CD4-positive, alpha-beta T cell (primary cell): ENCODE data around the gene WDR90. TPM values are rescaled to one million over a fixed set of nuclear protein-coding genes. Genes with fewer than 3 reads are reported as not detected.
A peak's percentile ranks its signal among the peaks of the same experiment; 100 is the strongest.

ENCODE experiments used
- ATAC-seq: fragments of 200-7000 bp; cut with Tn5 transposase; one replicate; pipeline ENCODE4 v1.10.0; 2022; ENCODE audit warnings: mild to moderate bottlenecking; ENCODE audit not compliant: poor library complexity
- CTCF ChIA-PET: fragments of 350-600 bp; sonication (Branson Sonifier 250); formaldehyde crosslinking; loops from one replicate; lab custom pipeline; 2021; ENCODE audit warnings: antibody characterized with exemption, inconsistent platforms; lab: Charles Lee
- POLR2A ChIA-PET: fragments of 350-600 bp; sonication (Branson Sonifier 250); formaldehyde crosslinking; loops from one replicate; lab custom pipeline; 2021; ENCODE audit warnings: antibody characterized with exemption, inconsistent platforms; lab: Charles Lee
- DNase-seq, 14 experiments: peaks; one replicate each; pipeline ENCODE4 v3.0.0-alpha.2; 2013 to 2020; ENCODE audit warnings: mixed read lengths in 2 of 14
- H3K27ac ChIP-seq, 2 donors: one replicate each; pipeline versions ENCODE4 v1.5.1 to v1.7.0; 2013; ENCODE audit warnings: low read length in 2 of 2, low read depth in 1 of 2, mild to moderate bottlenecking in 1 of 2
- H3K27me3 ChIP-seq, 2 experiments: 1 replicate in 1 of 2; 2 replicates in 1 of 2; pipeline versions ENCODE4 v1.6.1 to v1.7.0; 2013; ENCODE audit warnings: low read length in 2 of 2, control low read depth in 1 of 2, mild to moderate bottlenecking in 1 of 2, moderate library complexity in 1 of 2; ENCODE audit not compliant: insufficient read depth in 2 of 2, control insufficient read depth in 1 of 2
- H3K36me3 ChIP-seq: one replicate; pipeline ENCODE4 v1.6.1; 2013; ENCODE audit warnings: low read length, control low read depth; ENCODE audit not compliant: insufficient read depth
- H3K4me1 ChIP-seq: one replicate; pipeline ENCODE4 v1.6.1; 2013; ENCODE audit warnings: low read length, control low read depth; ENCODE audit not compliant: insufficient read depth
- H3K4me3 ChIP-seq: one replicate; pipeline ENCODE4 v1.5.1; 2013; ENCODE audit warnings: mild to moderate bottlenecking, low read length, moderate library complexity
- H3K9me3 ChIP-seq, 2 experiments: 1 replicate in 1 of 2; 2 replicates in 1 of 2; pipeline versions ENCODE4 v1.6.1 to v1.7.0; 2013; ENCODE audit warnings: low read length in 2 of 2, mild to moderate bottlenecking in 2 of 2, control low read depth in 1 of 2, moderate library complexity in 1 of 2; ENCODE audit not compliant: control insufficient read depth in 1 of 2, insufficient read depth in 1 of 2
- H3K27ac Mint-ChIP-seq: one replicate; pipeline ENCODE4 v1.8.0; 2020; ENCODE audit warnings: mixed read lengths
- H3K27me3 Mint-ChIP-seq: one replicate; pipeline ENCODE4 v1.8.0; 2021; ENCODE audit warnings: mixed read lengths
- H3K36me3 Mint-ChIP-seq: one replicate; pipeline ENCODE4 v1.8.0; 2021; ENCODE audit warnings: low read depth, mixed read lengths
- H3K4me1 Mint-ChIP-seq: one replicate; pipeline ENCODE4 v1.8.0; 2021; ENCODE audit warnings: low read depth, mixed read lengths
- H3K4me3 Mint-ChIP-seq: one replicate; pipeline ENCODE4 v1.8.0; 2020; ENCODE audit warnings: mild to moderate bottlenecking, mixed read lengths
- H3K9me3 Mint-ChIP-seq: one replicate; pipeline ENCODE4 v1.8.0; 2020; ENCODE audit warnings: mixed read lengths
- intact Hi-C, 2 experiments: fragments of 100-400 bp; cut with DNase I in 1 of 2; cut with micrococcal nuclease in 1 of 2; formaldehyde crosslinking; loops; one replicate each; pipeline versions ENCODE4 v1.15.1 to v1.9.0; 2023 to 2025; cut with DNase I, micrococcal nuclease
- total RNA-seq, 174 experiments: library from RNA in 2 of 174; stranded (reverse) in 2 of 174; gene quantifications; one replicate each; pipeline ENCODE4 v1.2.3 and lab custom pipeline; 2021 to 2026
- TF ChIP-seq, protein P1 (sequence below): fragments of 200-600 bp; IDR thresholded peaks from one replicate; pipeline ENCODE4 v1.8.0; 2022; ENCODE audit warnings: antibody characterized with exemption, mild to moderate bottlenecking

The WDR90 gene
- total RNA-seq, 2 experiments from 2014 or later: 8.1 to 10.3 TPM

DNA sequence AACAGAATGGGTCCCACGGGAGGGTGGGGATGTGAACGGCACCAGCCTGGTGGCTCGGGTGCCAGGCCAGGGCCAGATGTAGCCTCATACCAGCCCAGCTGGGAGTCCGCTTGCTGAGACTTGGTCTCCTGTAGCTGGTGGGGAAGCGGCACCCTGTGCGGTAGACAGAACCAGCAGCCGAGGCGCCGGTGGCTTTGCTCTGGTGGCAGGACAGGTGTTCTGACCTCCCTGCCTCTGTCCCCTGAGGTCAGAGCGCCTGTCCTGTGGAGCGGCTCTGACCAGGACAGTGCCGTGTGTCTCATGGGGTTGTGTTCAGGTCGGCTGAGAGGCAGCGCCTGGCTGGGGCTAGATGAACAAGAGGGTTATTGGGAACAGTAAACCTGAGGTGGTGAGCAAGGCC lies 39.2 kb upstream of the WDR90 start:
- ATAC-seq (no peak), DNase-seq (no peak)
- H3K27me3 ChIP-seq: no peaks in the 10 kb centered on the region
- H3K27ac ChIP-seq: no peak overlapping the region
- no peak overlapping the region for H3K27ac Mint-ChIP-seq
- H3K27me3 Mint-ChIP-seq: no peaks in the 10 kb centered on the region
- POLR2A ChIA-PET: no interaction called here
- CTCF ChIA-PET: interaction anchor here (0.9 to 1.0 kb wide), 2 partner anchors 31 kb away, joined by 3 to 5 read pairs; no protein-coding TSS in a partner anchor
- peaks cover 0 to 6% of the 10 kb centered on the region in 2 experiments for H3K9me3 ChIP-seq
- H3K9me3 Mint-ChIP-seq: no peaks in the 10 kb centered on the region
- no peaks in the 10 kb centered on the region for H3K36me3 Mint-ChIP-seq
- H3K4me1 Mint-ChIP-seq: peaks cover 5% of the 10 kb centered on the region
- intact Hi-C loops: loop anchor here in 1 of 2 experiments (2.0 to 5.0 kb wide), 2 partner anchors 31 to 83 kb away; partner anchors contain the start of gene CAPN15
- H3K4me1 ChIP-seq: peaks cover 9% of the 10 kb centered on the region
- H3K4me3 ChIP-seq: no peak overlapping the region
- no peaks in the 10 kb centered on the region for H3K36me3 ChIP-seq
- TF ChIP-seq, protein P1, sequence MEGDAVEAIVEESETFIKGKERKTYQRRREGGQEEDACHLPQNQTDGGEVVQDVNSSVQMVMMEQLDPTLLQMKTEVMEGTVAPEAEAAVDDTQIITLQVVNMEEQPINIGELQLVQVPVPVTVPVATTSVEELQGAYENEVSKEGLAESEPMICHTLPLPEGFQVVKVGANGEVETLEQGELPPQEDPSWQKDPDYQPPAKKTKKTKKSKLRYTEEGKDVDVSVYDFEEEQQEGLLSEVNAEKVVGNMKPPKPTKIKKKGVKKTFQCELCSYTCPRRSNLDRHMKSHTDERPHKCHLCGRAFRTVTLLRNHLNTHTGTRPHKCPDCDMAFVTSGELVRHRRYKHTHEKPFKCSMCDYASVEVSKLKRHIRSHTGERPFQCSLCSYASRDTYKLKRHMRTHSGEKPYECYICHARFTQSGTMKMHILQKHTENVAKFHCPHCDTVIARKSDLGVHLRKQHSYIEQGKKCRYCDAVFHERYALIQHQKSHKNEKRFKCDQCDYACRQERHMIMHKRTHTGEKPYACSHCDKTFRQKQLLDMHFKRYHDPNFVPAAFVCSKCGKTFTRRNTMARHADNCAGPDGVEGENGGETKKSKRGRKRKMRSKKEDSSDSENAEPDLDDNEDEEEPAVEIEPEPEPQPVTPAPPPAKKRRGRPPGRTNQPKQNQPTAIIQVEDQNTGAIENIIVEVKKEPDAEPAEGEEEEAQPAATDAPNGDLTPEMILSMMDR: no peak
- no peak overlapping the region for H3K4me3 Mint-ChIP-seq

DNA sequence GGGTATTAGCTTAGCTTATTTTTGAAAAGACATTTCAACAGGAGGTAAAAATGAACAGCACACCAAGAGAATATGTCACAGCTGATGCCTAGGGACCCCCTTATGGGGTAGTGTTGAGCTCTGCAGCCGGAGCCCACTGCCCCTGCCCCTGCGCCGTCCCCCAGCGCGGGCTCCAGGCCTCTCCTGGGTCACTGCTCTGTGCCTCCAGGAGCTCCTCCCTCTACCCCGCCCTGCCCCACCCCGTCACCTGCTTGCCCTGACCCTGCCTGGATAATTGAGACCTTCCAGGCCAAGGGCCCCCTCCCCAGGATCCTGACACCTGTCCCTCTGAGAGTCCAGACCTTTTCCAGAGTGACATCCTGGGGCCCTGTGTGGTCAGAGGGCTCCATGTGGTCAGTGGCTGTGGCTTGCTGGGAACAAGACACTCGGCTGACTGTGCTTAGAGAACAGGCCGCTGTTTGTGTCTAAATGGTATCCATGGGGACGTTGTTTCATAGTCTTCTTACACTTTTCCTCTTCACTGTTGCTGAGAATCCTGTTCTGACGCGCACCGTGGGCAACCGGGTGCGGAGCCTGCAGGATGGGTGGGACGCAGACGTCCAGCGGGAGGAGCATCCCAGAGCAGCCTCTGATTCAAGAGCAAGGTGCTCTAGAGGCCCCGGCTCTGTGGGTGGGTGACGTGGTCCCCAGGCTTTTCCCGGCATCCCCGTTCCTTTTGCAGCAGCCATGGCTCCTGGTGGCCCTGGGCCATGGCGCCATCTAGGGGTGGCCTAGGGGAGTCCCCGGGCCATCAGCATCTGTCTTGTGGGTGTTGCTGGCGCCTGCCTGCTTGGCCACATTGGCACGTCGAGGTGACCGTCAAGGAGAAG lies 38.4 kb upstream of the WDR90 start:
- H3K4me1 ChIP-seq: peaks cover 9% of the 10 kb centered on the region
- Mint-ChIP-seq H3K4me1 (peaks cover 5% of the 10 kb centered on the region), H3K27ac (no peak overlapping the region), H3K36me3 (no peaks in the 10 kb centered on the region), H3K9me3 (no peaks in the 10 kb centered on the region), H3K4me3 (no peak overlapping the region), H3K27me3 (no peaks in the 10 kb centered on the region)
- no peaks in the 10 kb centered on the region for H3K36me3 ChIP-seq
- CTCF ChIA-PET: interaction anchor here (1.0 kb wide), 1 partner anchor 32 kb away, joined by 3 read pairs; no protein-coding TSS in a partner anchor
- no peaks in the 10 kb centered on the region for H3K27me3 ChIP-seq
- no peak overlapping the region for H3K4me3 ChIP-seq
- TF ChIP-seq, protein P1: peak; percentile 73
- peak; percentile 35 to 77 (median 48) for DNase-seq
- no peaks in the 10 kb centered on the region for H3K9me3 ChIP-seq
- intact Hi-C loops: loop anchor here (1.0 to 5.0 kb wide), 3 partner anchors 31 to 83 kb away; partner anchors contain the start of gene CAPN15 (in 1 of the 2)
- POLR2A ChIA-PET: no interaction called here
- H3K27ac ChIP-seq: no peak overlapping the region
- ATAC-seq: peak; percentile 78

DNA sequence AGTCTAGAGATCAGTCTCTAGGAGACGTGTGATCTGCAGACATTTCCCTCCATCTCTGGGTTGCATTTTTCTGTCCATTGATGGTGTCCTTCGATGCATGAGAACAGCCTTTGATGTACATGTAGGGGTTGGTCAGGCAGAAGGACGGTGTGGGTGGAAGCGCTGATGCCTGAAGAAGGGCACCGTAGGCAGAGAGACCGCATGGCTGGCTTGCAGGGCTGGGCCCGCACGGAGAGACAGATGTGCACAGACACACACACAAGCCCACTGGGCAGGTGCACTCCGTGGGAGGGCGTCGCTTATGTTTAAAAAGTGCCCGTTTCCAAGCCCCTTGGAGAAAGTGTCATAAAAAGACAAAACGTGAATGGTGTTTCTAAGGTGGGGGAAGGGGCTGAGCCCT lies 34.0 kb upstream of the WDR90 start:
- no peaks in the 10 kb centered on the region for H3K9me3 Mint-ChIP-seq
- Histone ChIP-seq H3K27me3 (no peaks in the 10 kb centered on the region), H3K36me3 (no peaks in the 10 kb centered on the region), H3K4me1 (peaks cover 8% of the 10 kb centered on the region), H3K9me3 (no peaks in the 10 kb centered on the region), H3K27ac (no peak overlapping the region), H3K4me3 (no peak overlapping the region)
- no peak overlapping the region for H3K4me3 Mint-ChIP-seq
- no peaks in the 10 kb centered on the region for H3K27me3 Mint-ChIP-seq
- POLR2A ChIA-PET: no interaction called here
- DNase-seq (no peak), ATAC-seq (no peak)
- intact Hi-C loops: no loop called here
- H3K4me1 Mint-ChIP-seq: peaks cover 5% of the 10 kb centered on the region
- no peaks in the 10 kb centered on the region for H3K36me3 Mint-ChIP-seq
- CTCF ChIA-PET: no interaction called here
- H3K27ac Mint-ChIP-seq: no peak overlapping the region
- TF ChIP-seq, protein P1: no peak
